Stimulated activated CD8-positive, alpha-beta memory T cell treated with anti-CD3 and anti-CD28 coated beads, Interleukin-15, amount 100 ng/mL, for 48 hours (primary cell): ENCODE measurements around the gene ATP5MG.

Source experiments
- DNase-seq, 2 donors: peaks; one replicate each; pipeline ENCODE4 v3.0.0-alpha.2; 2020; ENCODE audit warnings: low read depth in 2 of 2

Gene ATP5MG

DNA sequence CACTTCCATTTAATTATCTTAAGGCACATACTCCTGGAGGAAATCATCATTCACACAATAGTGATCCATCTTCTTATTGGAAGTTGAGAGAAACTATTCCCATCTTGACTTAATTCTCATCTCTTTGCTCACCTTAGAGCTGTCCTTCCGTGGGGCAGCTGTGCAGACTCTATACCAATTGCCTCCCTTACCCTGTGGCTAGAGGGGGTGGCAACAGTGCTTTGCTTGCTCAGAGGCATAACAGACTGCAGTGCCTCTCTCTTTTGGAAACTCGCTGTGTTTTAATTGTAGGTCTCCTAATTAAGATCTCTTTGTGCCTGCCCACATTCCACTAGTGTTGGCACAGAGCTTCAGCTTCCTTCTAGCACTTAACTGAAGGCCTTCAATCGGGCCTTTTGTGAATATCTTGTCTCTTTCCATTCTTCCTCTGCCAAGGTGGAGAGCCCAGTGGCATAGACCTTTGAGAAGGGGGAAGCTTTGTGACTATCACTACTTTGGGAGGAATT lies 40.4 kb downstream of the ATP5MG start:
- DNase-seq, result no peak

DNA sequence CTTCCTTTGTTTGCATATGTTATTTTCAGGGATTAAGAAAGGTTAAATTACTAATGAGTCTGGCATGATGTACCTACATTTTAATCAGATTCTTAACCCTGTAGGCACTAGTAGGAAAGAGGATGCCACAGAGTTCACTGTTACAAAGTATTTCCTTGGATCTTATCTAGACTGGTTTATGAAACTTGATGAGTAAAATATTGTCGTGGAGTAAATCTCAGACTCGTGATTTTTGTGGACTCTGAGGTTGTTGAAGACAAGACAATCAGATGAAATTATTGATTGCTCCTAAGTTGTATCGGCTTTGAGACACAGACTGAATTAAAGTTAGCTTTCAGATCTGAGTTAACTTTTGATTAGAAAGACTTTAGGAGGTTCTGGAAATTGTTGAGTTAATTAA lies 40.9 kb downstream of the ATP5MG start:
- no peak for DNase-seq

DNA sequence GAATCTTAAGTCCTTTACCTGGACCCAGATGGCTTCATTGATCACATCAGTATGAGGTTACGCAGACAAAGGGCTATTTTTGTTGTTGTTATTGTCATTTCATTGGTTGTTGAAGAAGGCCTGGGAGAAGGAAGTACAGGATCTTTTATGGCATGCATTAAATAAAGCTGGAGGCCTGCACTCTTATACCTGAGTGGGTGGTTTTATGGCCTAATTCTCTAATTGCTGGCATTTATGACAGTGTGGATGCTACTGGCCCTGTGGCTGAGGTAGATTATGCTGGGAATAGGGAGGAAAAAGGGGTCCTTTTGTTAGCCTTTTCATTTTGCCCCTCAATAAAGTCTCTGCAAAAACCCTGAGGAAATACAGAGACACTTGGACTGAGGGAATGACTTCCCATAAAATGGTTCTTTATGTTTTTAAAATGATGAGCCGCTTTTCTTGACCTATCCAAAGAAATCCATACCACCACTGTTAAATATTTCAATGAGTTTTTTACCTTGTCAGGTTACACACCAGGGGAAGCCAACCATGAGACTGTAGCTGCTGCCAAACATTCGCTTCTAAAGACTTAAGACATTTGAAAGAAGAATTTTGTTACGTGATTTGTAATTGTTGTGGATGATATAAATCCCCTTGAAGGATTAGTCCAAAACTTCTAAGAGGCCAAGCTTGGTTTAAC lies 41.6 kb downstream of the ATP5MG start:
- DNase-seq, result no peak

DNA sequence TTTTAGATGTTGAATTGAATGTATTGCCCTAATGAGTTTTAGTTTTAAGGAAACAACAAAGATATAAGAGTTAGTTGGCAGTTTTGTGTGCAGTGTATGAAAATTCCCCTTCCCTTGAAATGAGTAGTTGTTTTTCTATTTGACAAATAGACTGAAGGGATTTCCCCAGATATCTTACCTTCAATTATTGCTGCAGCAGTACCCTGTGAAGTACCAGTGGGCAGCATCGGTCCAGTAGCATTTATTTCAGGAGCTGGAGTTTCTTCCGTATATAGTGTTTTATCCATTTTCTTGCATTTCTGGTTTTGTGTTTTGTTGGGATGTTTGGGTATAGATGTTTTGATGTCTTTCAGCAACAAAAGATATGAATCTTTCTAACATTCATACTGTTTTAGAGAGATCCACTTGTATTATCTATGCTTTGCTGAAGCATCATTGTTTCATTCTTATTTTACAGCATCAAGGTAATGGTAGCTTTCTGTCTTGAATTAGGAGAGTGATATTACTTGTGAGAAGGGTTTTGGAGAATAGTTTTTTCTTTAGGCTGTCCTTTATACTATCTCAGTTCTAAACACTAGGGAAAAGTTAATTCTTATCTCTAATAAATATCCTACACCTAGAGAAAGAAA lies 42.3 kb downstream of the ATP5MG start:
- no peak for DNase-seq

DNA sequence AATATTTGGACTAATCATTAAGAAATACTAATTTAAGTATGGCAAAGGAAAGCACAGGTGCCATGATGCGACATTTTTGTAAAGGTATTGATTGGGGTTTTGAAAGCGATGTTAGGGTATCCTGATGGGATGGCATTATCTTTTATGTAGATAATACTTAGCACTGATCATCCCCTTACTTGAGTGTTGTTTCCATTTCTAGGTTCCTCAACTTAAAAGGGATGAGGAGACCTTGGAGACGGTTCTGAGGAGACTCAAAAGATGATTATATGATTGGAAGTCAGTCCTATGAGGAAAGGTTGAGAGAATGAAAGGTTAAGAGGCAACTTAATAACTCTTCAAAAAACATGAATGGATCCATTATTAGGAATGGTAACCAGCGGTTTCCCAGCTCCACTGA lies 46.0 kb downstream of the ATP5MG start:
- DNase-seq, result no peak

DNA sequence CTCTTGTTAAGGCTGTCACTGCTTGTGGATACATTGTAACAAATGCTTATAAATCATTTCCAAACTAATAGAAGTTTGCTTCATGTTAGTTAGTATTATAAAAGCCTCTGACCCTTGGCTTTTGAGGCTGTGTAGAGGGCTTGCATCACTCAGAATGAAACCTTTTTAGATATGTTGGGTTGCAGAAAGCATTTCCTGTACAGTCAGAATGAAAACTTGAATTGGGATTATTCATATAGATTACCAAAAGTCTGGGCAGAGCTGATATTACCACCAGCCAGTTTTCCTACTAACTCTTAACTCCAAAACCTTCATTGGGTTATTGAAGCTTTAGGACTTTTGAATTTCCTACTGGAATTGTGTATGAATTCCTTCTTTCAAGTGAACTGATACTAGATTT lies 46.9 kb downstream of the ATP5MG start:
- DNase-seq, result no peak

DNA sequence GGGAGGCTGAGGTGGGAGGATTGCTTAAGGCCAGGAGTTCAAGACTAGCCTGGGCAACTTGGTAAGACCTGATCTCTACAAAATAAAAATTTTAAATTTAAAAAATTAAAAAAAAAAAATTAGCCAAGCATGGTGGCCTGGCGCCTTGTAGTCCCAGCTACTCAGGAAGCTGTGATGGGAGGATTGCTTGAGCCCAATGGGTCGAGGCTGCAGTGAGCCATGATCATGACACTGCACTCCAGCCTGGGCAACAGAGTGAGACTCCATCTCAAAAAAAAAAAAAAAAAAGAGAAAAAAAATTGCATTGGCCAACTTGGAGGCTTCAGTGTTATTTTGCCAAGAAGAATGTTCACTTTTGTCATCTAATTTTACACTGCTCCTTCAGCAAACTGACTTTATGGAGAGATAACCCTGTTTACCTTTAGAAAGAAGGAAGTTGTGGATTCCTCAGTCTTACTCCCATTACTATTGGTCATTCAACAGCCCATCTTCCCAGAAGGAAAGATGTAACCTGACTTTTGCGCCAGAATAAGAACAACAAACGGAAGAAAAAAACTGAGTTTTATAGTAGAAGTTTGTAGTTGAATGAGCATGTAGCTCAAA lies 48.0 kb downstream of the ATP5MG start:
- no peak for DNase-seq

DNA sequence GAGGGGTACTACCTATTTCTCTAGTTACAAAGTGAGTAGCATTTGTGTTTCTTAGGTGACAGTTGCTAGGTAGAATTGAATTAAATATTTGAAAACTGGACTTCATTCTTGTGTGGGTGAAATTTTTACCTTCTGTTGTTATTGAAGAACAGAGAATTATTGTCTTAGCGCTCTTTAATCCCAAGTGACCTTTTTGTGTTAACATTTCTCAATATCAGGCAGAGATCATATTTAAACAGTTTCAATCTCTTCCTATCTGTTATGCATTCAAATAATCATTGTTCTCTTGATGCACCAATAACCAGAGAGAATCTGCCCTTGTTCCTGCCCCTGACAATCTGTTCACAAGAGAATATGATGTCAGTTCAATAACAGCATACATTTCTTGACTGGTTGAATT lies 49.0 kb downstream of the ATP5MG start:
- no peak for DNase-seq
